T-helper 9 cell (primary cell): ENCODE measurements around the gene EPHA3.

Experiments
- DNase-seq: peaks from one replicate; pipeline ENCODE4 v3.0.0-alpha.2; 2020

Gene EPHA3

GRCh38 chr3:89234620-89235019 is 127.2 kb downstream of the EPHA3 start:
- DNase-seq: no peak

- DNase-seq: no peak
Measured at GRCh38 chr3:89238846-89239245, 131.4 kb downstream of the EPHA3 start.

GRCh38 chr3:89239774-89240173 is 132.4 kb downstream of the EPHA3 start:
- DNase-seq: no peak

GRCh38 chr3:89245612-89246011 is 138.2 kb downstream of the EPHA3 start:
- DNase-seq: no peak

GRCh38 chr3:89246326-89246725 is 138.9 kb downstream of the EPHA3 start:
- no peak for DNase-seq

GRCh38 chr3:89250742-89251141 is 143.3 kb downstream of the EPHA3 start:
- DNase-seq: no peak

- DNase-seq: no peak
Measured at GRCh38 chr3:89252016-89252415, 144.6 kb downstream of the EPHA3 start.

- DNase-seq: no peak
Measured at GRCh38 chr3:89252860-89253259, 145.4 kb downstream of the EPHA3 start.

GRCh38 chr3:89256395-89256794 is 149.0 kb downstream of the EPHA3 start:
- no peak for DNase-seq

GRCh38 chr3:89256882-89257281 is 149.5 kb downstream of the EPHA3 start:
- DNase-seq: no peak

- DNase-seq: no peak
Measured at GRCh38 chr3:89260721-89261120, 153.3 kb downstream of the EPHA3 start.

- DNase-seq: no peak
Measured at GRCh38 chr3:89261673-89262072, 154.3 kb downstream of the EPHA3 start.

- no peak for DNase-seq
Measured at GRCh38 chr3:89262309-89262929, 155.0 kb downstream of the EPHA3 start.

- no peak for DNase-seq
Measured at GRCh38 chr3:89264037-89264560, 156.7 kb downstream of the EPHA3 start.

GRCh38 chr3:89266074-89266473 is 158.7 kb downstream of the EPHA3 start:
- no peak for DNase-seq

- no peak for DNase-seq
Measured at GRCh38 chr3:89268059-89268458, 160.6 kb downstream of the EPHA3 start.

- DNase-seq: no peak
Measured at GRCh38 chr3:89270201-89270600, 162.8 kb downstream of the EPHA3 start.

- no peak for DNase-seq
Measured at GRCh38 chr3:89275001-89275400, 167.6 kb downstream of the EPHA3 start.

- DNase-seq: no peak
Measured at GRCh38 chr3:89276116-89276515, 168.7 kb downstream of the EPHA3 start.

GRCh38 chr3:89278302-89279025 is 171.0 kb downstream of the EPHA3 start:
- no peak for DNase-seq

- DNase-seq: no peak
Measured at GRCh38 chr3:89280301-89280700, 172.9 kb downstream of the EPHA3 start.

- DNase-seq: no peak
Measured at GRCh38 chr3:89280822-89281365, 173.5 kb downstream of the EPHA3 start.

- no peak for DNase-seq
Measured at GRCh38 chr3:89287902-89288508, 180.6 kb downstream of the EPHA3 start.
